Progenitor cell of endocrine pancreas (in vitro differentiated cells): ENCODE results near the gene PALLD. TPM values are rescaled to one million over a fixed set of nuclear protein-coding genes. Genes with fewer than 3 reads are reported as not detected.

Experiments used
- DNase-seq: peaks from one replicate; pipeline ENCODE4 v3.0.0; 2021; ENCODE audit warnings: low spot score; ENCODE audit not compliant: unreplicated experiment
- H3K27ac Mint-ChIP-seq: 2 replicates; pipeline ENCODE4 v1.8.0; 2021; ENCODE audit warnings: mild to moderate bottlenecking, moderate library complexity, mixed read lengths
- H3K27me3 Mint-ChIP-seq: 2 replicates; pipeline ENCODE4 v1.8.0; 2021; ENCODE audit warnings: mixed read lengths
- H3K36me3 Mint-ChIP-seq: 2 replicates; pipeline ENCODE4 v1.8.0; 2022; ENCODE audit warnings: mixed read lengths; ENCODE audit not compliant: insufficient read depth
- H3K4me1 Mint-ChIP-seq: 2 replicates; pipeline ENCODE4 v1.8.0; 2021; ENCODE audit warnings: low read depth, mixed read lengths
- H3K4me3 Mint-ChIP-seq: 2 replicates; pipeline ENCODE4 v1.8.0; 2021; ENCODE audit warnings: low read depth, mild to moderate bottlenecking, moderate library complexity, mixed read lengths
- H3K9me3 Mint-ChIP-seq: 2 replicates; pipeline ENCODE4 v1.8.0; 2021; ENCODE audit warnings: low read depth, mixed read lengths
- total RNA-seq: library from RNA; stranded (reverse); gene quantifications from 2 replicates; pipeline ENCODE4 v1.2.1, GENCODE V29; 2021
- TF ChIP-seq, protein P1 (sequence below): fragments of 200-600 bp; sonication (generic); IDR thresholded peaks from one replicate; pipeline ENCODE4 v1.5.0; 2021; ENCODE audit warnings: antibody characterized with exemption, mild to moderate bottlenecking; ENCODE audit not compliant: unreplicated experiment

PALLD gene
- total RNA-seq, 1 donor from 2014 or later: 43.2 TPM

DNA sequence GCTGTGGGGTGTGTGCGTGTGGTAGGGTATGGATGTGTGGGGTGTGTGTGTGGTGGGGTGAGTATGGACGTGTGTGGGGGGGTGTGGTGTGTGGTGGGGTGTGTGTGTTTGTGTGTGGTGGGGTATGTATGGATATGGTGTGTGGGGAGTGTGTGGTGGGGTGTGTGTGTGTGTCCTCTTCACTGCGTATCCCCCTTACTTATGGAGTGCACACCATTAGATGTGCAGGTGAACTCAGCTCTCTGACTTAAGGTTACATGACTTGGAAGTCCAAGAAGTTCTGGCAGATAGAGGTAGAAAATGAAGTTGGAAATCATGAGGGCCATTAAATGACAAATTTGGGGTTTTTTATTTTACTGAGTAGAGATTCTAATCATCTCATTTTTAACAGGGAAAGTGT, 182.5 kb downstream of the PALLD start:
- H3K36me3 Mint-ChIP-seq: peaks cover 1% of the 10 kb centered on the region
- peaks cover 8% of the 10 kb centered on the region for H3K4me1 Mint-ChIP-seq
- H3K27ac Mint-ChIP-seq: no peak overlapping the region
- H3K27me3 Mint-ChIP-seq: no peaks in the 10 kb centered on the region
- no peak for DNase-seq
- TF ChIP-seq, protein P1, sequence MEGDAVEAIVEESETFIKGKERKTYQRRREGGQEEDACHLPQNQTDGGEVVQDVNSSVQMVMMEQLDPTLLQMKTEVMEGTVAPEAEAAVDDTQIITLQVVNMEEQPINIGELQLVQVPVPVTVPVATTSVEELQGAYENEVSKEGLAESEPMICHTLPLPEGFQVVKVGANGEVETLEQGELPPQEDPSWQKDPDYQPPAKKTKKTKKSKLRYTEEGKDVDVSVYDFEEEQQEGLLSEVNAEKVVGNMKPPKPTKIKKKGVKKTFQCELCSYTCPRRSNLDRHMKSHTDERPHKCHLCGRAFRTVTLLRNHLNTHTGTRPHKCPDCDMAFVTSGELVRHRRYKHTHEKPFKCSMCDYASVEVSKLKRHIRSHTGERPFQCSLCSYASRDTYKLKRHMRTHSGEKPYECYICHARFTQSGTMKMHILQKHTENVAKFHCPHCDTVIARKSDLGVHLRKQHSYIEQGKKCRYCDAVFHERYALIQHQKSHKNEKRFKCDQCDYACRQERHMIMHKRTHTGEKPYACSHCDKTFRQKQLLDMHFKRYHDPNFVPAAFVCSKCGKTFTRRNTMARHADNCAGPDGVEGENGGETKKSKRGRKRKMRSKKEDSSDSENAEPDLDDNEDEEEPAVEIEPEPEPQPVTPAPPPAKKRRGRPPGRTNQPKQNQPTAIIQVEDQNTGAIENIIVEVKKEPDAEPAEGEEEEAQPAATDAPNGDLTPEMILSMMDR: no peak
- no peak overlapping the region for H3K4me3 Mint-ChIP-seq
- H3K9me3 Mint-ChIP-seq: no peaks in the 10 kb centered on the region

DNA sequence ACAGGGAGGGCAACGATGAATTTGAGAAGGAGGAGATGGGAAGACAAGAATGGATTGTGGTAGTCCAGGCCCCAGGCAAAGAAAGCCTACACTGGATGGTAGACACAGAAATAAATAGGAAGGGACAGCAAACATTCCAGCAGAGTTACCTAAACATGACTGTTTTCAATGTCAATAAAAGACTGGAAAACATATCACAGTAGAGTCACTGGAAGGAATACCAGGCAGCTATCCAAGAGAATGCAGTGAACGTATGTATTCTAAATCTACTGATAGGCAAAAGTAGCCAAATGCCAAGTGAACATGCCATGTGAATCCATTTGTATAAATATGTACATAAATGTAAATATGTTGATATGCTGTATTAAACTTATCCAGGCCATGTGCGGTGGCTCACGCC, 183.0 kb downstream of the PALLD start:
- Mint-ChIP-seq H3K4me3 (no peak overlapping the region), H3K36me3 (peaks cover 4% of the 10 kb centered on the region), H3K27ac (no peak overlapping the region), H3K9me3 (no peaks in the 10 kb centered on the region), H3K27me3 (no peaks in the 10 kb centered on the region), H3K4me1 (peaks cover 8% of the 10 kb centered on the region)
- TF ChIP-seq, protein P1: no peak
- no peak for DNase-seq

DNA sequence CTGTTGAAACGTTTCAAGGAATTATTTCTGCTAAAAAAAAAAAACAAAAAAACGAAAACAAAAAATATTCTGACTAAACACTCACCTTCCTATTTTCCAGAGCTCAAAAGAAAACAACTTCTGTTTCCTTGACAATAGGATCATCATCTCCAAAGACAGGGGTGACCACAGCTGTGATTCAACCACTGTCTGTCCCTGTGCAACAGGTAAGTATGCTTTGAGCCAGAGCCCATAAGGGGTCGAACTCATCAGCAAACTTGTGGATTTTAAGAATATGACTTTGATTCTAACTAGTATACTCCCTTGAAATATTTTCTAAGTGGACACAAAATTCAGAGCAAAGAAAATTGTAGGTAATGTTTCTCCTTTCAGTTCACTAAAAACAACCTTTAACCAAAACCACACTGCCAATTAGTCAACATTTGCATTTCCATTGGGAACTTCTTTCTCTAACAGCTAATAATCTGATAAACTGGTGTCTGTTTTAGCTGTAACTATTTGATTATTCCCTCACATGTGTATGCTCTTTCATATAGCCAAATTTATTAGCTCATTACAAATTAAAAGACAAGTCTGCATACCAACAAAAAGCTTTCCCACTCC, 186.1 kb downstream of the PALLD start:
- H3K27me3 Mint-ChIP-seq: no peaks in the 10 kb centered on the region
- peaks cover 4% of the 10 kb centered on the region for H3K4me1 Mint-ChIP-seq
- H3K4me3 Mint-ChIP-seq: no peak overlapping the region
- DNase-seq: no peak
- H3K27ac Mint-ChIP-seq: no peak overlapping the region
- H3K9me3 Mint-ChIP-seq: no peaks in the 10 kb centered on the region
- TF ChIP-seq, protein P1: no peak
- peaks cover 9% of the 10 kb centered on the region for H3K36me3 Mint-ChIP-seq

DNA sequence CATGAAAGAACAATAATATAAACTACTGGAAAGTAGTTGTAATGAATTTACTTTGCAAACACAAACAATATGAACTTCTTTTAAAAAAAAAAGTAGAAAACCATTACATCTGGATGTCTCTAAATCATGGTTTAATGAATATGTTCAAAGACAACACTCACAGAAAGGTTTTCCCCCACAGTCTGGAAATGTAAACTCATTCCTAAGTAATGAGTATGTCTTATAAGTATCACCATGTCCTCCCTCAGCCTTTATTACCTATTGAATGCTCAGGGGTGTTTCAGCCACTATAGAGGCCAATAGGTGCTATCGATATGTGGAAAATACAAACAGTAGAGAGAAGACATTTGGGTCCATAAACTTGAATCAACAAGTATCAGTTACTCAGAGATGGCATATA, 186.7 kb downstream of the PALLD start:
- TF ChIP-seq, protein P1: no peak
- H3K27ac Mint-ChIP-seq: no peak overlapping the region
- no peaks in the 10 kb centered on the region for H3K9me3 Mint-ChIP-seq
- DNase-seq: no peak
- H3K4me3 Mint-ChIP-seq: no peak overlapping the region
- H3K27me3 Mint-ChIP-seq: no peaks in the 10 kb centered on the region
- peaks cover 9% of the 10 kb centered on the region for H3K36me3 Mint-ChIP-seq
- peaks cover 4% of the 10 kb centered on the region for H3K4me1 Mint-ChIP-seq

DNA sequence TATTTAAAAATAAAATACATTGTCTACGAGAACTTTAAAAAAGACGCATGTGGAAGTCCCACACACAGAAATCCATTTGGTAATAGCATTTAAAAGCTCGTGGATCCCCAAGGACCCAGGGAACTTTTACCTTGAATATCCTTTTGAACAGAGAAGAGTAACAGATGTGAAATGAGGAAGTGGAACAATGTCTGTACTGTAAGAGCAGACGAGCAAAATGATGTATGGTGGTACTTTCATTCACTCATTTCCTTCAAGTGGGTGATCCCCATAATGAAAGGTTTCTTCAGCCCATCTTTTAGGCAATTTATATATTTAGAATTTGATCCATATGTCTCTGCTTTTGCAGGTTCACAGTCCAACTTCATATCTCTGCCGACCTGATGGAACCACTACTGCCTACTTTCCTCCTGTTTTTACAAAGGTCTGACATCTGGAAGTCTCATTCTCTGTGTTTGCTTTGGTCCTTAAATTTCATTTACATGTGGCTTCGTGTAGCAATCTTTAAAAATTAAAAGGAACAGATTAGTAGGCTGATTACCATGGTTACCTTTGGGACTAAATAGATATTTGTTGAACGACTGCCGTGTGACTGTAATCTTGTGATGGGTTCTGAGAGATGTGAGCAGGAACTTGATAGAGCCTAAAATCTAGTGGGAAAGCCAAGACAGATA, 188.4 kb downstream of the PALLD start:
- no peak overlapping the region for H3K27ac Mint-ChIP-seq
- H3K4me1 Mint-ChIP-seq: no peaks in the 10 kb centered on the region
- TF ChIP-seq, protein P1: no peak
- peaks cover 12% of the 10 kb centered on the region for H3K36me3 Mint-ChIP-seq
- no peaks in the 10 kb centered on the region for H3K9me3 Mint-ChIP-seq
- DNase-seq: no peak
- H3K27me3 Mint-ChIP-seq: no peaks in the 10 kb centered on the region
- H3K4me3 Mint-ChIP-seq: no peak overlapping the region
